ENCODE results near the gene ZBTB7B. TPM values are rescaled to one million over a fixed set of nuclear protein-coding genes. Genes with fewer than 3 reads are reported as not detected.
A peak's percentile ranks its signal among the peaks of the same experiment; 100 is the strongest.

Gene ZBTB7B
- total and polyA plus RNA-seq, 9 of the 15 experiments (the other 6 are each of a cell fraction or from before 2014, with no cell fraction given), result 0.04 to 46.5 (median 15.2) TPM

DNA sequence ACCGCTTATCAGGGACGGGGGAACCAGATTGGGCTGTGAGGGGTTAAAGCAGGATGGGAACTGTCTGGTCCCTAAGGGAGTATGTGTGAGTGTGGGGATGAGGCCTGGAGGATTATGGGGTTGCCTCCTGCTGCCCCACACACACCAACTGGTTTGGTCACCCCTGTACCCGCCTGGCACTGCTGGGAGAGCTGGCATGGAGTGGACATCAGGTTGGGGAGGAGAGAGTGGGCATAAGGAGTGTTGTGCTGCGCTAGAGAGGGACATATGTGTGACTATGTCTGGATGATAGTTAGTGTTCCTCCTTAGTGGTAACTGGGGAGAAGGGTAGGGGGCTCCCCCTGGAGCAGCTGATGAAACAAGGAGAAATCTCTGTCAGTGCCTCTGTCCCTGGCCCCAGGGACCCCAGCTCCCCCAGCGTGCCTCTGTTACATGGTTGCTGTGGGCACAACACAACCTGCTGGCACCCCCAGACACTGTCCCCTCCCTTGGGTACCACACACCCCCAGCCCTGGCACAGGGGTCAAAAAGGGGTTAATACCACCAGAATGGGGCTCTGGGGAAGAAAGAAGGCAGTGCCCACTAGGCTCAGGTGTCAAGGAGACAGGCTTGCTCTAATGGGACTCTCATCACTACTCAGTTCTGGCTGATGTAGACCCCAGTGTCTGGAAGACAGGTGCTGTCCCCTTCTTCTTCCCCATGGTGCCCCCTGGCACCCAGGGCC is 1.9 kb downstream of the ZBTB7B start (continued):
- no peak for TF ChIP-seq HIVEP1 (CRISPR knock-in tag; IDR thresholded peaks at IDR 0.05)
- TF ChIP-seq HDGF (IDR thresholded peaks at IDR 0.05), result 0 out of 2 replicates have a peak, but pooled peaks have one; percentile 54
- TF ChIP-seq, protein P1, sequence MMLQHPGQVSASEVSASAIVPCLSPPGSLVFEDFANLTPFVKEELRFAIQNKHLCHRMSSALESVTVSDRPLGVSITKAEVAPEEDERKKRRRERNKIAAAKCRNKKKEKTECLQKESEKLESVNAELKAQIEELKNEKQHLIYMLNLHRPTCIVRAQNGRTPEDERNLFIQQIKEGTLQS (IDR thresholded peaks at IDR 0.05), result no peak
- TF ChIP-seq, protein P1 (CRISPR knock-in tag; conservative IDR thresholded peaks at IDR 0.05), result no peak
- no peak for TF ChIP-seq WHSC1 (IDR thresholded peaks at IDR 0.05; ENCODE audit: low read length)
- no peak; the same call in 1 of the 2 replicates for TF ChIP-seq HSF4 (CRISPR knock-in tag; IDR thresholded peaks at IDR 0.05; ENCODE audit: borderline replicate concordance)
- TF ChIP-seq ZNF324 (CRISPR knock-in tag; IDR thresholded peaks at IDR 0.05), result no peak; the same call in 1 of the 2 replicates
- no peak for TF ChIP-seq NR3C1 (CRISPR knock-in tag; IDR thresholded peaks at IDR 0.05)
- TF ChIP-seq POLR2AphosphoS2 (IDR thresholded peaks at IDR 0.05; ENCODE audit: low read length), result no peak
- TF ChIP-seq KAT7 (CRISPR knock-in tag; IDR thresholded peaks at IDR 0.05; ENCODE audit: borderline replicate concordance), result no peak
- TF ChIP-seq SMAD1 (IDR thresholded peaks at IDR 0.05; ENCODE audit: low read depth, low read length, partially characterized antibody), result no peak
- TF ChIP-seq ZNF77 (CRISPR knock-in tag; IDR thresholded peaks at IDR 0.05), result no peak
- no peak for TF ChIP-seq PML (IDR thresholded peaks at IDR 0.05; ENCODE audit: low read length)
- TF ChIP-seq KLF6 (CRISPR knock-in tag; IDR thresholded peaks at IDR 0.05; ENCODE audit: borderline replicate concordance), result no peak
- 0 out of 2 replicates have a peak, but pooled peaks have one; percentile 17 for TF ChIP-seq POLR2H (tag; IDR thresholded peaks at IDR 0.05; ENCODE audit: low read depth)
- TF ChIP-seq, protein P2, sequence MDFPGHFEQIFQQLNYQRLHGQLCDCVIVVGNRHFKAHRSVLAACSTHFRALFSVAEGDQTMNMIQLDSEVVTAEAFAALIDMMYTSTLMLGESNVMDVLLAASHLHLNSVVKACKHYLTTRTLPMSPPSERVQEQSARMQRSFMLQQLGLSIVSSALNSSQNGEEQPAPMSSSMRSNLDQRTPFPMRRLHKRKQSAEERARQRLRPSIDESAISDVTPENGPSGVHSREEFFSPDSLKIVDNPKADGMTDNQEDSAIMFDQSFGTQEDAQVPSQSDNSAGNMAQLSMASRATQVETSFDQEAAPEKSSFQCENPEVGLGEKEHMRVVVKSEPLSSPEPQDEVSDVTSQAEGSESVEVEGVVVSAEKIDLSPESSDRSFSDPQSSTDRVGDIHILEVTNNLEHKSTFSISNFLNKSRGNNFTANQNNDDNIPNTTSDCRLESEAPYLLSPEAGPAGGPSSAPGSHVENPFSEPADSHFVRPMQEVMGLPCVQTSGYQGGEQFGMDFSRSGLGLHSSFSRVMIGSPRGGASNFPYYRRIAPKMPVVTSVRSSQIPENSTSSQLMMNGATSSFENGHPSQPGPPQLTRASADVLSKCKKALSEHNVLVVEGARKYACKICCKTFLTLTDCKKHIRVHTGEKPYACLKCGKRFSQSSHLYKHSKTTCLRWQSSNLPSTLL (IDR thresholded peaks at IDR 0.05), result no peak
- no peak for TF ChIP-seq ZNF347 (CRISPR knock-in tag; IDR thresholded peaks at IDR 0.05; ENCODE audit: low read depth)
- TF ChIP-seq SAFB2 (IDR thresholded peaks at IDR 0.05; ENCODE audit: borderline replicate concordance, low read depth, low read length, severe bottlenecking), result no peak
- TF ChIP-seq, protein P3, sequence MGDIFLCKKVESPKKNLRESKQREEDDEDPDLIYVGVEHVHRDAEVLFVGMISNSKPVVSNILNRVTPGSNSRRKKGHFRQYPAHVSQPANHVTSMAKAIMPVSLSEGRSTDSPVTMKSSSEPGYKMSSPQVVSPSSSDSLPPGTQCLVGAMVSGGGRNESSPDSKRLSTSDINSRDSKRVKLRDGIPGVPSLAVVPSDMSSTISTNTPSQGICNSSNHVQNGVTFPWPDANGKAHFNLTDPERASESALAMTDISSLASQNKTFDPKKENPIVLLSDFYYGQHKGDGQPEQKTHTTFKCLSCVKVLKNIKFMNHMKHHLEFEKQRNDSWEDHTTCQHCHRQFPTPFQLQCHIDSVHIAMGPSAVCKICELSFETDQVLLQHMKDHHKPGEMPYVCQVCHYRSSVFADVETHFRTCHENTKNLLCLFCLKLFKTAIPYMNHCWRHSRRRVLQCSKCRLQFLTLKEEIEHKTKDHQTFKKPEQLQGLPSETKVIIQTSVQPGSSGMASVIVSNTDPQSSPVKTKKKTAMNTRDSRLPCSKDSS (IDR thresholded peaks at IDR 0.05; ENCODE audit: low read depth, partially characterized antibody), result no peak
- TF ChIP-seq, protein P4, sequence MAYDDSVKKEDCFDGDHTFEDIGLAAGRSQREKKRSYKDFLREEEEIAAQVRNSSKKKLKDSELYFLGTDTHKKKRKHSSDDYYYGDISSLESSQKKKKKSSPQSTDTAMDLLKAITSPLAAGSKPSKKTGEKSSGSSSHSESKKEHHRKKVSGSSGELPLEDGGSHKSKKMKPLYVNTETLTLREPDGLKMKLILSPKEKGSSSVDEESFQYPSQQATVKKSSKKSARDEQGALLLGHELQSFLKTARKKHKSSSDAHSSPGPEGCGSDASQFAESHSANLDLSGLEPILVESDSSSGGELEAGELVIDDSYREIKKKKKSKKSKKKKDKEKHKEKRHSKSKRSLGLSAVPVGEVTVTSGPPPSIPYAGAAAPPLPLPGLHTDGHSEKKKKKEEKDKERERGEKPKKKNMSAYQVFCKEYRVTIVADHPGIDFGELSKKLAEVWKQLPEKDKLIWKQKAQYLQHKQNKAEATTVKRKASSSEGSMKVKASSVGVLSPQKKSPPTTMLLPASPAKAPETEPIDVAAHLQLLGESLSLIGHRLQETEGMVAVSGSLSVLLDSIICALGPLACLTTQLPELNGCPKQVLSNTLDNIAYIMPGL (CRISPR knock-in tag; IDR thresholded peaks at IDR 0.05), result no peak
- no peak for TF ChIP-seq TBL1XR1 (IDR thresholded peaks at IDR 0.05; ENCODE audit: low read length in 2 of 2)
- TF ChIP-seq, protein P5, sequence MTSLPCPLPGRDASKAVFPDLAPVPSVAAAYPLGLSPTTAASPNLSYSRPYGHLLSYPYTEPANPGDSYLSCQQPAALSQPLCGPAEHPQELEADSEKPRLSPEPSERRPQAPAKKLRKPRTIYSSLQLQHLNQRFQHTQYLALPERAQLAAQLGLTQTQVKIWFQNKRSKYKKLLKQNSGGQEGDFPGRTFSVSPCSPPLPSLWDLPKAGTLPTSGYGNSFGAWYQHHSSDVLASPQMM (CRISPR knock-in tag; IDR thresholded peaks at IDR 0.05), result no peak

Data from K562 (cell line).